ENCODE data around the gene PAX9.

GRCh38 chr14:36723530-36723929 lies 61.9 kb downstream of the PAX9 start:
- TF ChIP-seq CTCF (IDR thresholded peaks at IDR 0.05; ENCODE audit: insufficient read depth, low read length, poor library complexity, severe bottlenecking) = no peak
- TF ChIP-seq EZH2phosphoT487 (conservative IDR thresholded peaks at IDR 0.05; ENCODE audit: low read length) = no peak

Data from SU-DHL-6 (cell line).